ENCODE measurements around the gene SUZ12.

SUZ12 gene

DNA sequence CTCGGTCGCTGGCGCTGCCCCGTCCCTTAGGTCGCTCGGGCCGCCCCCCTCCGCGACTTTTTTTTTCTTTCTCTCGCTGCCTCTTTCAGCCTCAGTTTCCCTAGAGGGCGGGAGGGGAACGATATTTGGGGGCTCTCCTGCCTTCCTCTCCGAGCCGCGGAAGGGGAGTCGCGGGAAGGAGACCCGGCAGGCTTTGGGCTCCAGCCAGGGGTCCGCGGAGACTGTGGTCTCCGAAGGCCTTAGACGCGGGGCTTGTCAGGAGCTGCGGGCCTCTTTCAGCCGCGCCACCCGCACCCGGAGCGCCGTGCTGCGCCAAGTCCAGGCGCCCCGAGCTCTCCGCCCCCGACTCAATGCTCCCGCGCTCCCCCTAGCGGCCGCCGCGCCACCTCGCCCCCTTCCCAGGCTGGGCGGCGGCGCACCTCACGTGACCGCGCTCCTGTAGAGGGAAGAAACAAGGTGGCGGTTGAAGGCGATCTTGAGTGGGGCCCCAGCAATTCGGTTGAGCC lies 70.2 kb downstream of the SUZ12 start, which contains the start of gene LRRC37B (continued):
- TF ChIP-seq ZBTB6 (tag by site-specific recombination; IDR thresholded peaks at IDR 0.05) (no peak), HOXD13 (CRISPR knock-in tag; IDR thresholded peaks at IDR 0.05; ENCODE audit: borderline replicate concordance) (no peak), MYNN (tag by site-specific recombination; IDR thresholded peaks at IDR 0.05; ENCODE audit: borderline replicate concordance) (no peak), ZNF629 (tag by site-specific recombination; IDR thresholded peaks at IDR 0.05) (peak; percentile 37; the same call in 1 of the 2 replicates), AEBP2 (tag by site-specific recombination; IDR thresholded peaks at IDR 0.05; ENCODE audit: borderline replicate concordance) (no peak), ZNF335 (tag by site-specific recombination; conservative IDR thresholded peaks at IDR 0.05) (peak; percentile 92), ZNF777 (tag by site-specific recombination; IDR thresholded peaks at IDR 0.05; ENCODE audit: borderline replicate concordance) (no peak), SCRT2 (tag by site-specific recombination; IDR thresholded peaks at IDR 0.05) (peak; percentile 7; the same call in 1 of the 2 replicates), ZNF747 (tag by site-specific recombination; IDR thresholded peaks at IDR 0.05) (no peak), ZNF416 (tag by site-specific recombination; IDR thresholded peaks at IDR 0.05) (no peak), GLI2 (tag by site-specific recombination; IDR thresholded peaks at IDR 0.05; ENCODE audit: borderline replicate concordance, low read depth) (no peak), ZSCAN16 (tag by site-specific recombination; IDR thresholded peaks at IDR 0.05) (no peak), ZNF341 (tag by site-specific recombination; IDR thresholded peaks at IDR 0.05; ENCODE audit: low read depth) (peak; percentile 52; the same call in 1 of the 2 replicates), SALL2 (tag by site-specific recombination; IDR thresholded peaks at IDR 0.05; ENCODE audit: borderline replicate concordance) (no peak), ZBTB44 (tag by site-specific recombination; IDR thresholded peaks at IDR 0.05) (no peak; the same call in 1 of the 2 replicates), ZBTB7A (tag by site-specific recombination; IDR thresholded peaks at IDR 0.05; ENCODE audit: low read depth) (peak; percentile 81; the same call in 1 of the 2 replicates), ZNF138 (tag by site-specific recombination; IDR thresholded peaks at IDR 0.05; ENCODE audit: borderline replicate concordance) (0 out of 2 replicates have a peak, but pooled peaks have one; percentile 15), ZNF274 (IDR thresholded peaks at IDR 0.05; ENCODE audit: low read length) (no peak), ZNF274 (tag by site-specific recombination; IDR thresholded peaks at IDR 0.05; ENCODE audit: borderline replicate concordance) (no peak), ZNF24 (tag by site-specific recombination; IDR thresholded peaks at IDR 0.05) (no peak), ZNF239 (tag by site-specific recombination; IDR thresholded peaks at IDR 0.05) (no peak), ZFP3 (tag by site-specific recombination; IDR thresholded peaks at IDR 0.05; ENCODE audit: low read depth) (no peak), ZNF707 (tag by site-specific recombination; IDR thresholded peaks at IDR 0.05) (no peak), IKZF3 (tag by site-specific recombination; IDR thresholded peaks at IDR 0.05) (no peak), ZNF76 (tag by site-specific recombination; IDR thresholded peaks at IDR 0.05; ENCODE audit: borderline replicate concordance, low read depth) (peak; percentile 59; the same call in 1 of the 2 replicates), ZNF626 (tag by site-specific recombination; IDR thresholded peaks at IDR 0.05) (no peak)
- TF ChIP-seq, protein P1, sequence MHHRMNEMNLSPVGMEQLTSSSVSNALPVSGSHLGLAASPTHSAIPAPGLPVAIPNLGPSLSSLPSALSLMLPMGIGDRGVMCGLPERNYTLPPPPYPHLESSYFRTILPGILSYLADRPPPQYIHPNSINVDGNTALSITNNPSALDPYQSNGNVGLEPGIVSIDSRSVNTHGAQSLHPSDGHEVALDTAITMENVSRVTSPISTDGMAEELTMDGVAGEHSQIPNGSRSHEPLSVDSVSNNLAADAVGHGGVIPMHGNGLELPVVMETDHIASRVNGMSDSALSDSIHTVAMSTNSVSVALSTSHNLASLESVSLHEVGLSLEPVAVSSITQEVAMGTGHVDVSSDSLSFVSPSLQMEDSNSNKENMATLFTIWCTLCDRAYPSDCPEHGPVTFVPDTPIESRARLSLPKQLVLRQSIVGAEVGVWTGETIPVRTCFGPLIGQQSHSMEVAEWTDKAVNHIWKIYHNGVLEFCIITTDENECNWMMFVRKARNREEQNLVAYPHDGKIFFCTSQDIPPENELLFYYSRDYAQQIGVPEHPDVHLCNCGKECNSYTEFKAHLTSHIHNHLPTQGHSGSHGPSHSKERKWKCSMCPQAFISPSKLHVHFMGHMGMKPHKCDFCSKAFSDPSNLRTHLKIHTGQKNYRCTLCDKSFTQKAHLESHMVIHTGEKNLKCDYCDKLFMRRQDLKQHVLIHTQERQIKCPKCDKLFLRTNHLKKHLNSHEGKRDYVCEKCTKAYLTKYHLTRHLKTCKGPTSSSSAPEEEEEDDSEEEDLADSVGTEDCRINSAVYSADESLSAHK (tag by site-specific recombination; IDR thresholded peaks at IDR 0.05) = no peak
- TF ChIP-seq, protein P2, sequence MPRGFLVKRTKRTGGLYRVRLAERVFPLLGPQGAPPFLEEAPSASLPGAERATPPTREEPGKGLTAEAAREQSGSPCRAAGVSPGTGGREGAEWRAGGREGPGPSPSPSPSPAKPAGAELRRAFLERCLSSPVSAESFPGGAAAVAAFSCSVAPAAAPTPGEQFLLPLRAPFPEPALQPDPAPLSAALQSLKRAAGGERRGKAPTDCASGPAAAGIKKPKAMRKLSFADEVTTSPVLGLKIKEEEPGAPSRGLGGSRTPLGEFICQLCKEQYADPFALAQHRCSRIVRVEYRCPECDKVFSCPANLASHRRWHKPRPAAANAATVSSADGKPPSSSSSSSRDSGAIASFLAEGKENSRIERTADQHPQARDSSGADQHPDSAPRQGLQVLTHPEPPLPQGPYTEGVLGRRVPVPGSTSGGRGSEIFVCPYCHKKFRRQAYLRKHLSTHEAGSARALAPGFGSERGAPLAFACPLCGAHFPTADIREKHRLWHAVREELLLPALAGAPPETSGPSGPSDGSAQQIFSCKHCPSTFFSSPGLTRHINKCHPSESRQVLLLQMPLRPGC (tag by site-specific recombination; IDR thresholded peaks at IDR 0.05) = 0 out of 2 replicates have a peak, but pooled peaks have one; percentile 20
- TF ChIP-seq, protein P3, sequence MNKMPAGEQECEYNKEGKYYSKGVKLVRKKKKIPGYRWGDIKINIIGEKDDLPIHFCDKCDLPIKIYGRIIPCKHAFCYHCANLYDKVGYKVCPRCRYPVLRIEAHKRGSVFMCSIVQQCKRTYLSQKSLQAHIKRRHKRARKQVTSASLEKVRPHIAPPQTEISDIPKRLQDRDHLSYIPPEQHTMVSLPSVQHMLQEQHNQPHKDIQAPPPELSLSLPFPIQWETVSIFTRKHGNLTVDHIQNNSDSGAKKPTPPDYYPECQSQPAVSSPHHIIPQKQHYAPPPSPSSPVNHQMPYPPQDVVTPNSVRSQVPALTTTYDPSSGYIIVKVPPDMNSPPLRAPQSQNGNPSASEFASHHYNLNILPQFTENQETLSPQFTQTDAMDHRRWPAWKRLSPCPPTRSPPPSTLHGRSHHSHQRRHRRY (tag by site-specific recombination; IDR thresholded peaks at IDR 0.05) = no peak
- TF ChIP-seq, protein P4, sequence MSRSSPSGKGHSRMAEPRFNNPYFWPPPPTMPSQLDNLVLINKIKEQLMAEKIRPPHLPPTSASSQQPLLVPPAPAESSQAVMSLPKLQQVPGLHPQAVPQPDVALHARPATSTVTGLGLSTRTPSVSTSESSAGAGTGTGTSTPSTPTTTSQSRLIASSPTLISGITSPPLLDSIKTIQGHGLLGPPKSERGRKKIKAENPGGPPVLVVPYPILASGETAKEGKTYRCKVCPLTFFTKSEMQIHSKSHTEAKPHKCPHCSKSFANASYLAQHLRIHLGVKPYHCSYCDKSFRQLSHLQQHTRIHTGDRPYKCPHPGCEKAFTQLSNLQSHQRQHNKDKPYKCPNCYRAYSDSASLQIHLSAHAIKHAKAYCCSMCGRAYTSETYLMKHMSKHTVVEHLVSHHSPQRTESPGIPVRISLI (tag by site-specific recombination; IDR thresholded peaks at IDR 0.05) = no peak
